ENCODE data around the gene GPBP1. TPM values are rescaled to one million over a fixed set of nuclear protein-coding genes. Genes with fewer than 3 reads are reported as not detected.

GPBP1 gene
- total RNA-seq, 1 experiment from 2014 or later, result 42.8 TPM

GRCh38 chr5:57195060-57195459 is 21.2 kb downstream of the GPBP1 start:
- DNase-seq (ENCODE audit: low read depth), result no peak
- in situ Hi-C loops (cut with HindIII; ENCODE audit: low pct_unique_long_range_greater_than_20kb, low sequenced_read_pairs), result no loop called here

GRCh38 chr5:57199866-57200265 is 26.0 kb downstream of the GPBP1 start:
- in situ Hi-C loops (cut with HindIII; ENCODE audit: low pct_unique_long_range_greater_than_20kb, low sequenced_read_pairs), result no loop called here
- no peak for DNase-seq (ENCODE audit: low read depth)

GRCh38 chr5:57202811-57203210 is 29.0 kb downstream of the GPBP1 start:
- DNase-seq (ENCODE audit: low read depth), result no peak
- in situ Hi-C loops (cut with HindIII; ENCODE audit: low pct_unique_long_range_greater_than_20kb, low sequenced_read_pairs), result no loop called here

GRCh38 chr5:57207007-57207653 is 33.3 kb downstream of the GPBP1 start:
- in situ Hi-C loops (cut with HindIII; ENCODE audit: low pct_unique_long_range_greater_than_20kb, low sequenced_read_pairs), result no loop called here
- DNase-seq (ENCODE audit: low read depth), result no peak

GRCh38 chr5:57207681-57208080 is 33.8 kb downstream of the GPBP1 start:
- in situ Hi-C loops (cut with HindIII; ENCODE audit: low pct_unique_long_range_greater_than_20kb, low sequenced_read_pairs), result no loop called here
- DNase-seq (ENCODE audit: low read depth), result no peak

GRCh38 chr5:57209316-57210040 is 35.6 kb downstream of the GPBP1 start:
- DNase-seq (ENCODE audit: low read depth), result no peak
- in situ Hi-C loops (cut with HindIII; ENCODE audit: low pct_unique_long_range_greater_than_20kb, low sequenced_read_pairs), result no loop called here

- in situ Hi-C loops (cut with HindIII; ENCODE audit: low pct_unique_long_range_greater_than_20kb, low sequenced_read_pairs), result no loop called here
These were observed 36.8 kb downstream of the GPBP1 start for GRCh38 chr5:57210633-57211032.

GRCh38 chr5:57211039-57211438 is 37.2 kb downstream of the GPBP1 start:
- in situ Hi-C loops (cut with HindIII; ENCODE audit: low pct_unique_long_range_greater_than_20kb, low sequenced_read_pairs), result no loop called here
- DNase-seq (ENCODE audit: low read depth), result no peak

More at GRCh38 chr5:57210633-57211032, 36.8 kb downstream of the GPBP1 start:
- no peak for DNase-seq (ENCODE audit: low read depth)

- in situ Hi-C loops (cut with HindIII; ENCODE audit: low pct_unique_long_range_greater_than_20kb, low sequenced_read_pairs), result no loop called here
- DNase-seq (ENCODE audit: low read depth), result peak; percentile 17
These were observed 41.9 kb downstream of the GPBP1 start for GRCh38 chr5:57215629-57216195.

- no peak for DNase-seq (ENCODE audit: low read depth)
- in situ Hi-C loops (cut with HindIII; ENCODE audit: low pct_unique_long_range_greater_than_20kb, low sequenced_read_pairs), result no loop called here
These were observed 42.9 kb downstream of the GPBP1 start for GRCh38 chr5:57216714-57217113.

GRCh38 chr5:57219386-57219785 is 45.5 kb downstream of the GPBP1 start:
- DNase-seq (ENCODE audit: low read depth), result peak; percentile 33
- in situ Hi-C loops (cut with HindIII; ENCODE audit: low pct_unique_long_range_greater_than_20kb, low sequenced_read_pairs), result no loop called here

GRCh38 chr5:57221049-57221568 is 47.2 kb downstream of the GPBP1 start:
- in situ Hi-C loops (cut with HindIII; ENCODE audit: low pct_unique_long_range_greater_than_20kb, low sequenced_read_pairs), result no loop called here
- DNase-seq (ENCODE audit: low read depth), result peak; percentile 51

GRCh38 chr5:57225553-57225952 is 51.7 kb downstream of the GPBP1 start:
- no peak for DNase-seq (ENCODE audit: low read depth)
- in situ Hi-C loops (cut with HindIII; ENCODE audit: low pct_unique_long_range_greater_than_20kb, low sequenced_read_pairs), result no loop called here

- in situ Hi-C loops (cut with HindIII; ENCODE audit: low pct_unique_long_range_greater_than_20kb, low sequenced_read_pairs), result no loop called here
- no peak for DNase-seq (ENCODE audit: low read depth)
These were observed 55.5 kb downstream of the GPBP1 start for GRCh38 chr5:57229313-57229712.

- in situ Hi-C loops (cut with HindIII; ENCODE audit: low pct_unique_long_range_greater_than_20kb, low sequenced_read_pairs), result no loop called here
These were observed 57.7 kb downstream of the GPBP1 start for GRCh38 chr5:57231607-57232006.

GRCh38 chr5:57232293-57233033 is 58.6 kb downstream of the GPBP1 start:
- DNase-seq (ENCODE audit: low read depth), result peak; percentile 40
- in situ Hi-C loops (cut with HindIII; ENCODE audit: low pct_unique_long_range_greater_than_20kb, low sequenced_read_pairs), result no loop called here

More at GRCh38 chr5:57231607-57232006, 57.7 kb downstream of the GPBP1 start:
- DNase-seq (ENCODE audit: low read depth), result no peak

GRCh38 chr5:57243286-57244137 is 69.7 kb downstream of the GPBP1 start:
- DNase-seq (ENCODE audit: low read depth), result no peak
- in situ Hi-C loops (cut with HindIII; ENCODE audit: low pct_unique_long_range_greater_than_20kb, low sequenced_read_pairs), result no loop called here

GRCh38 chr5:57244331-57244730 is 70.5 kb downstream of the GPBP1 start:
- DNase-seq (ENCODE audit: low read depth), result no peak
- in situ Hi-C loops (cut with HindIII; ENCODE audit: low pct_unique_long_range_greater_than_20kb, low sequenced_read_pairs), result no loop called here
